HG03039 (cell line): ENCODE measurements around the gene KCNB1.

ENCODE experiments used
- ATAC-seq: cut with Tn5 transposase; IDR thresholded peaks from one replicate; pipeline ENCODE4 v1.9.1; 2021; ENCODE audit warnings: mild to moderate bottlenecking, moderate library complexity; ENCODE audit not compliant: unreplicated experiment

The KCNB1 gene

GRCh38 chr20:49445176-49445575 lies 37.3 kb downstream of the KCNB1 start:
- no peak for ATAC-seq

GRCh38 chr20:49444553-49444990 lies 37.9 kb downstream of the KCNB1 start:
- no peak for ATAC-seq

- ATAC-seq = no peak
These were observed 45.4 kb downstream of the KCNB1 start for GRCh38 chr20:49437057-49437456.

- ATAC-seq = no peak
These were observed 46.8 kb downstream of the KCNB1 start for GRCh38 chr20:49435639-49436038.

GRCh38 chr20:49433333-49433732 lies 49.1 kb downstream of the KCNB1 start:
- ATAC-seq = no peak

GRCh38 chr20:49432550-49432949 lies 49.9 kb downstream of the KCNB1 start:
- no peak for ATAC-seq

- ATAC-seq = no peak
These were observed 51.1 kb downstream of the KCNB1 start for GRCh38 chr20:49431329-49431728.

GRCh38 chr20:49430320-49430719 lies 52.1 kb downstream of the KCNB1 start:
- ATAC-seq = no peak

GRCh38 chr20:49427751-49428518 lies 54.5 kb downstream of the KCNB1 start:
- ATAC-seq = no peak

- no peak for ATAC-seq
These were observed 55.6 kb downstream of the KCNB1 start for GRCh38 chr20:49426873-49427272.

GRCh38 chr20:49426395-49426794 lies 56.1 kb downstream of the KCNB1 start:
- ATAC-seq = no peak

GRCh38 chr20:49424536-49424935 lies 57.9 kb downstream of the KCNB1 start:
- no peak for ATAC-seq

GRCh38 chr20:49422161-49422560 lies 60.3 kb downstream of the KCNB1 start:
- no peak for ATAC-seq

GRCh38 chr20:49420811-49421295 lies 61.6 kb downstream of the KCNB1 start:
- ATAC-seq = no peak

- no peak for ATAC-seq
These were observed 62.2 kb downstream of the KCNB1 start for GRCh38 chr20:49420292-49420691.

GRCh38 chr20:49419785-49420184 lies 62.7 kb downstream of the KCNB1 start:
- no peak for ATAC-seq

GRCh38 chr20:49418809-49419208 lies 63.7 kb downstream of the KCNB1 start:
- ATAC-seq = no peak

- no peak for ATAC-seq
These were observed 64.5 kb downstream of the KCNB1 start for GRCh38 chr20:49417843-49418555.

GRCh38 chr20:49415668-49416044 lies 66.8 kb downstream of the KCNB1 start:
- no peak for ATAC-seq

- ATAC-seq = no peak
These were observed 67.3 kb downstream of the KCNB1 start for GRCh38 chr20:49415005-49415667.

GRCh38 chr20:49413677-49414076 lies 68.8 kb downstream of the KCNB1 start:
- ATAC-seq = no peak

- ATAC-seq = no peak
These were observed 69.5 kb downstream of the KCNB1 start for GRCh38 chr20:49412953-49413352.
